BJ (cell line): ENCODE measurements around the gene PLBD2. TPM values are rescaled to one million over a fixed set of nuclear protein-coding genes. Genes with fewer than 3 reads are reported as not detected.

ENCODE experiments used
- CTCF ChIA-PET: fragments of 350-600 bp; formaldehyde crosslinking; extraction: SDS; loops from one replicate; lab custom pipeline; 2021; ENCODE audit warnings: antibody characterized with exemption, inconsistent platforms; lab: Yijun Ruan, JAX
- POLR2A ChIA-PET: fragments of 300-600 bp; sonication (Branson Sonifier 250); formaldehyde crosslinking; extraction: SDS; loops from one replicate; lab custom pipeline; 2021; ENCODE audit warnings: antibody characterized with exemption; lab: Charles Lee
- DNase-seq: peaks from one replicate; pipeline ENCODE4 v3.0.0-alpha.2; 2011; ENCODE audit warnings: low read depth
- H3K27me3 ChIP-seq: 2 replicates; pipeline ENCODE4 v1.6.0; 2011; ENCODE audit warnings: low read length; ENCODE audit not compliant: control insufficient read depth, insufficient read depth
- H3K36me3 ChIP-seq: 2 replicates; pipeline ENCODE4 v1.5.1; 2011; ENCODE audit warnings: low read length; ENCODE audit not compliant: control insufficient read depth, insufficient read depth
- H3K4me3 ChIP-seq: 2 replicates; pipeline ENCODE4 v1.5.1; 2011; ENCODE audit warnings: low read depth, mild to moderate bottlenecking, control low read depth, low read length
- CTCF ChIP-seq: IDR thresholded peaks from 2 replicates; pipeline ENCODE4 v1.5.1; 2011; ENCODE audit warnings: low read depth, mild to moderate bottlenecking, control low read depth, inconsistent platforms, low read length, moderate library complexity; ENCODE audit not compliant: insufficient read depth
- polyA plus RNA-seq: library from polyadenylated mRNA; depleted of rRNA; stranded (reverse); fragments of >200 nt; gene quantifications from 2 replicates; pipeline ENCODE4 v1.2.3, GENCODE V29; 2011

Gene PLBD2
- polyA plus RNA-seq, 1 experiment, result 30.9 TPM

GRCh38 chr12:113359133-113359938 lies 949 bp downstream of the PLBD2 start:
- POLR2A ChIA-PET, result no interaction called here
- CTCF ChIA-PET, result no interaction called here
- no peak for TF ChIP-seq CTCF
- no peaks in the 10 kb centered on the region; the same call in 1 of the 2 replicates for H3K36me3 ChIP-seq
- DNase-seq, result no peak
- no peaks in the 10 kb centered on the region for H3K27me3 ChIP-seq
- peak overlapping the region; percentile 93 for H3K4me3 ChIP-seq

- H3K4me3 ChIP-seq, result peak overlapping the region; percentile 93; the same call in 1 of the 2 replicates
- H3K27me3 ChIP-seq, result no peaks in the 10 kb centered on the region
- 0 out of 2 replicates have a peak, but pooled peaks have one; percentile 12 for TF ChIP-seq CTCF
- H3K36me3 ChIP-seq, result peaks cover 1% of the 10 kb centered on the region; the same call in 1 of the 2 replicates
- CTCF ChIA-PET, result no interaction called here
- POLR2A ChIA-PET, result no interaction called here
- DNase-seq, result no peak
Measured at GRCh38 chr12:113359939-113360748, 1.8 kb downstream of the PLBD2 start.

DNA sequence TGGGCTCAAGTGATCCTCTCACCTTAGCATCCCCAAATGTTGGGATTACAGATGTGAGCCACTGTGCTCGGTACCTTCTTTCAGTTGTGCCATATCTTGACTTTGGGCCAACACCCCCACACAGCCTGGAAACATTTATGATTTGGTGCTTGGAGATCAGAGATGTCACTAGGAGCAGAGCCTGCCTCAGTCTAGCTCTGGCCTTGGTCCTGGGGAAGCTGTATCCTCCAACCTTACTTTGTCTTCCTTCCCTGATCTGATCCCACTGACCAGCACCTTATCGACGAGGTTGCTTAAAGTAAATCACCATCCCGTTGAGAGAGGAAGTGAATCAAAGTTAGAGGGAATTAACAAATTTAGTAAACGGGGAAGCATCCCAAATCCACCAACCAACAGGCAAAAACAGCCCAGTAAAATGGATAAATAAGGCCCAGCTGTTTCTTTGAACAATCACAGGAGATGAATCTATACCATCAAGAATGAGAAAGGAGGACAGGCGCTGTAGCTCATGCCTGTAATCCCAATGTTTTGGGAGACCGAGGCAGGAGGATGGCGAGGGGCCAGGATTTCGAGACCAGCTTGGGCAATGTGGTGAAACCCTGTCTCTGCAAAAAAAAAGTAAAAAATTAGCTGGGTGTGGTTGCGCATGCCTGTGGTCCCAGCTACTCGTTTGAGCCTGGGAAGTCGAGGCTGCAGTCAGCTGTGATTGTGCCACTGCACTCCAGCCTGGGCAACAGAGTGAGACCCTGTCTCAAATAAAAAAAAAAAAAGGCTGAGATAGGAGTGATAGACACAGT lies 3.4 kb downstream of the PLBD2 start:
- CTCF ChIA-PET, result interaction anchor here (0.5 to 1.3 kb wide), 4 partner anchors 11 to 57 kb away, joined by 3 to 4 read pairs (median 3); no protein-coding TSS in a partner anchor

DNA sequence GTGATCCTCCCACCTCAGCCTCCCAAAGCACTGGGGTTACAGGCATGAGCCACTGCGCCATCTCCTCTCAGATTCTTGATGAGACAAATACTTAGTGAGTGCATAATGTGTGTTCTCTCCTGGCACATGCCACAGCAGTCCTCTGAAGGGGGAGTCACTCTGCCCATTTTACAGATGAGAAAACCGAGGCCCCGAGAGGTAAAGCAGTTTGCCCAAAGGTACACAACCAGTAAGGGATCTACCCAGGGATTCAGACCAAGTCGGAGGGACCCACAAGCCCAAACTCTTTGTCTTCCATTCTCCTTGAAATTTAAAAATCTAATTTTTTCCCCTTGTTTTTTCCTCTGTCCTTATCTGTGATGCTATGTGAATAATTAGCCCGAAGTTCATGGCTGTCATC lies 6.3 kb downstream of the PLBD2 start:
- no peak overlapping the region for H3K4me3 ChIP-seq
- no peak for DNase-seq
- TF ChIP-seq CTCF, result no peak
- H3K36me3 ChIP-seq, result peaks cover 4% of the 10 kb centered on the region
- POLR2A ChIA-PET, result no interaction called here
- CTCF ChIA-PET, result interaction anchor here (0.6 to 0.9 kb wide), 2 partner anchors 16 to 193 kb away, joined by 3 read pairs; no protein-coding TSS in a partner anchor
- no peaks in the 10 kb centered on the region for H3K27me3 ChIP-seq

More for the DNA sequence above, 3.4 kb downstream of the PLBD2 start:
- POLR2A ChIA-PET, result no interaction called here
- peaks cover 1% of the 10 kb centered on the region; the same call in 1 of the 2 replicates for H3K36me3 ChIP-seq
- DNase-seq, result no peak
- H3K4me3 ChIP-seq, result no peak overlapping the region
- no peak for TF ChIP-seq CTCF
- H3K27me3 ChIP-seq, result no peaks in the 10 kb centered on the region
